Measurements from ENCODE around the gene OXLD1. TPM values are rescaled to one million over a fixed set of nuclear protein-coding genes. Genes with fewer than 3 reads are reported as not detected.
A peak's percentile ranks its signal among the peaks of the same experiment; 100 is the strongest.

The OXLD1 gene
- 43.0 TPM for total RNA-seq

DNA sequence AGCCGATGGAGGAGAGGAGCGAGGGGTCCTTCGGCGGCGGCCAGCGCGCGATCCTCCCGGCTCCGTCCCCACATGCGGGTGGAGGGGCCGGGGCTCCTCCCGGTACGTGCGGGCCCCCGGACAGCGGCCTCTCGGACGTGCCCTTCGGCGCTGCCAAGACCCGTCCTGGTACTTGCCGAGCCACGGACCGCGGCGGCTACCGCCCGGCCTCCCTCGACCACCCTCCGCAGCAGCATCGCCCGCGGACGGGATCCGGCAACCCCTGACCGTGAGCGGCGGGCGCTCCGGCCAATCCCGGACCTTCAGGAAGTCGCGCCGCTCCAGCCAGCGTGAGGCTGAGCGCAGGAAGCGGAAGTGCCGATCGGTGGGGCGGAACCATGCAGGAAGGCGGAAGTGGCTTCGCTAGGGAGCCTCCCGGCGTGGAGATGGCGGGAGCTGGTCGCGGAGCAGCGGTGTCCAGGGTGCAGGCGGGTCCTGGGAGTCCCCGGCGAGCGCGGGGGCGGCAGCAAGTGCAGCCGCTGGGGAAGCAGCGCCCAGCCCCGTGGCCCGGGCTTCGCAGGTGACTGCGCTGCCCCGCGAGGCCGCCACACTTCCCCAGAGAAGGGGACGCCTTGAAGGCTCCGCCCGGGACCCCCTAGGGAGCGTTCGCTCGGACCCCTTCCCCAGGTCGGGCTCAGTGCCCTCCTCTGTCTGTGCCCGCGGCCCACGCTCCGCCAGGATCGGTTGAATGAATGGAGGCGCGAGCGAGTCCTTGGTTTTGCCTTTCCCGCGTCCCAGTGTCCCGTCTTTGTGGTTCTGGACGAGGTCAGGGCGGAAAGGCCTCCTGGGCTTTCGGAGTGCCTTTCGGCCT is at the start of gene OXLD1, which contains the start of gene CCDC137:
Gene OXLD1 (minus strand): TSS at position 264 of the 850 bp plus-strand sequence. CDS start 28 bp downstream, at position 236.
Gene CCDC137 (plus strand): TSS at position 396 of the 850 bp plus-strand sequence. CDS start 30 bp downstream, at position 426.
- TF ChIP-seq POLR2AphosphoS5 (IDR thresholded peaks at IDR 0.05; ENCODE audit: insufficient read depth in 1 of 2, low read depth in 1 of 2), result peak; percentile 92 to 93
- peak in 1 of 2 donors; percentile 69 for TF ChIP-seq POLR2A (IDR thresholded peaks at IDR 0.05)
- TF ChIP-seq, protein P1, sequence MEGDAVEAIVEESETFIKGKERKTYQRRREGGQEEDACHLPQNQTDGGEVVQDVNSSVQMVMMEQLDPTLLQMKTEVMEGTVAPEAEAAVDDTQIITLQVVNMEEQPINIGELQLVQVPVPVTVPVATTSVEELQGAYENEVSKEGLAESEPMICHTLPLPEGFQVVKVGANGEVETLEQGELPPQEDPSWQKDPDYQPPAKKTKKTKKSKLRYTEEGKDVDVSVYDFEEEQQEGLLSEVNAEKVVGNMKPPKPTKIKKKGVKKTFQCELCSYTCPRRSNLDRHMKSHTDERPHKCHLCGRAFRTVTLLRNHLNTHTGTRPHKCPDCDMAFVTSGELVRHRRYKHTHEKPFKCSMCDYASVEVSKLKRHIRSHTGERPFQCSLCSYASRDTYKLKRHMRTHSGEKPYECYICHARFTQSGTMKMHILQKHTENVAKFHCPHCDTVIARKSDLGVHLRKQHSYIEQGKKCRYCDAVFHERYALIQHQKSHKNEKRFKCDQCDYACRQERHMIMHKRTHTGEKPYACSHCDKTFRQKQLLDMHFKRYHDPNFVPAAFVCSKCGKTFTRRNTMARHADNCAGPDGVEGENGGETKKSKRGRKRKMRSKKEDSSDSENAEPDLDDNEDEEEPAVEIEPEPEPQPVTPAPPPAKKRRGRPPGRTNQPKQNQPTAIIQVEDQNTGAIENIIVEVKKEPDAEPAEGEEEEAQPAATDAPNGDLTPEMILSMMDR (IDR thresholded peaks at IDR 0.05), result no peak
- DNase-seq (ENCODE audit: extremely low spot score in 2 of 2), result peak in 1 of 2 donors; percentile 92
- peaks cover 29% of the 10 kb centered on the region for H3K4me1 ChIP-seq
- H3K27me3 ChIP-seq, result no peaks in the 10 kb centered on the region
- no peaks in the 10 kb centered on the region for H3K9me3 ChIP-seq
- peak within 1 kb of the TSS; percentile 80 for H3K27ac ChIP-seq
- H3K36me3 ChIP-seq, result peaks cover 0 to 27% of the 10 kb centered on the region in 2 donors
- intact Hi-C loops (cut with DNase I), result no loop called here
- H3K4me3 ChIP-seq, result peak within 1 kb of the TSS; percentile 99

DNA sequence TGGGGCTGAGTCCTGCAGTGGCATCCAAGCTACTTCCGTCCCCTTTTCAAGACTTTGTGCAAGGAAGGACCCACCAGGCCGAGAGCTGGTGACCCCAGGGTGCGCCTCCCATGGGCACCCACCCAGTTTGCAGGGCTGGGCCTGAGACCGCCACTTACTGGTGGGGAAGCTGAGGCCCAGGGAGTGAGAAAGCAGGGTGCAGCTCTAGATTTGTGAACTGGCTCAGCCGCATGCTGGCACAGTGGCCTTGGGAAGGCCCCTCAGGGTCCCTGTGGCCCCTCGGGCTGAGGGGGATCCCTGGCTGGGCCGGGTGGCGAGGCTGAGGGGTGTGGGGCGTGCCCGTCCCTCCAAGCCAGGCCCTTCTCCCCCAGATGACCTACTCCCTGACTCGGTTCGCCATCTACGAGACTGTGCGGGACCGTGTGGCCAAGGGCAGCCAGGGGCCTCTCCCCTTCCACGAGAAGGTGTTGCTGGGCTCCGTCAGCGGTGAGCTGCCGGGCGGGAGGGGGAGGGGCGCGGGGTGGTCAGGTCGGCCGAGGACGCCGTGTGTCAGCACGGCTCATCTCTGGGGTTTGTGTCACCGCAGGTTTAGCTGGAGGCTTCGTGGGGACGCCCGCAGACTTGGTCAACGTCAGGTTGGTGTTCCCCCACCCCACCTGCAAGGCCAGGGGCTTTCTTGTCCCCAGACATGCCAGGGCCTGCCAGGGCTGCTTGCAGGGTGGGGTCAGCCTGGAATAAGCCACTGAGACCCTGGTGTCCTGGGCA is 48.9 kb upstream of the OXLD1 start:
- no peak for DNase-seq (ENCODE audit: extremely low spot score in 2 of 2)
- Histone ChIP-seq H3K9me3 (no peaks in the 10 kb centered on the region), H3K27me3 (no peaks in the 10 kb centered on the region), H3K4me1 (peaks cover 34% of the 10 kb centered on the region), H3K27ac (no peak overlapping the region), H3K36me3 (no peaks in the 10 kb centered on the region), H3K4me3 (no peak overlapping the region)
- TF ChIP-seq POLR2A (IDR thresholded peaks at IDR 0.05) (no peak), POLR2AphosphoS5 (IDR thresholded peaks at IDR 0.05; ENCODE audit: insufficient read depth in 1 of 2, low read depth in 1 of 2) (no peak)
- TF ChIP-seq, protein P1 (IDR thresholded peaks at IDR 0.05), result no peak
- intact Hi-C loops (cut with DNase I), result no loop called here

DNA sequence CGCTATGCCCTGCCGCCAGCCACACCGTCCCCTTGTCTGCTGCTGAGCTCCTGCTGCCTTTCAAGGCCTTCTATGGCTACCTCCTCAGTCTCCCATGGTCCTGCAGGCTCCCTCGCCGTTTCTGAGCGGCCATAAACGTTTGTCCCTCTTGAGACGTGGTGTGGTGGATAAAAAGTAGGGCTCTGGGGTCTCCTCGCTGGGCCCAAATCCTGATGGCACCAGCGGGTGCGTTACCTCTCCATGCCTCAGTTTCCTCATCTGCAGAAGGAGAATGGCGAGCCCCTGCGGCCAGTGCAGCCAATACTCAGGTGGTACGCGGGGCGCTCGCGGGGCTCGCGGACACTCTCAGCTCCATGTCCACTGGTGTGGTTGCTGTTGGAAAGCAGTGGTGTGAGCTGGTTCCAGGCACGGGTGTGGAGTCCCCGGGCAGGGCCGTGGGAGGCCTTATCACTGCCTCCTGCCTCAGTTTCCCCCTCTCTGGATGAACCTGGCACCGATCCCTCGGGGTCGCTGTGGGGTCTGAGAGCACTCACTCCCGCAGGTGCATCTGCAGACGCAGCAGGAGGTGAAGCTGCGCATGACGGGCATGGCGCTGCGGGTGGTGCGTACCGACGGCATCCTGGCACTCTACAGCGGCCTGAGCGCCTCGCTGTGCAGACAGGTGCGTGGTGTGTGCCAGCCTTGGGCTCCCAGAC is 48.2 kb upstream of the OXLD1 start:
- no peak overlapping the region for H3K4me3 ChIP-seq
- no peaks in the 10 kb centered on the region for H3K27me3 ChIP-seq
- no peak overlapping the region for H3K27ac ChIP-seq
- TF ChIP-seq POLR2A (IDR thresholded peaks at IDR 0.05), result no peak
- H3K9me3 ChIP-seq, result no peaks in the 10 kb centered on the region
- no peak for DNase-seq (ENCODE audit: extremely low spot score in 2 of 2)
- peaks cover 37% of the 10 kb centered on the region for H3K4me1 ChIP-seq
- intact Hi-C loops (cut with DNase I), result no loop called here
- H3K36me3 ChIP-seq, result no peaks in the 10 kb centered on the region

DNA sequence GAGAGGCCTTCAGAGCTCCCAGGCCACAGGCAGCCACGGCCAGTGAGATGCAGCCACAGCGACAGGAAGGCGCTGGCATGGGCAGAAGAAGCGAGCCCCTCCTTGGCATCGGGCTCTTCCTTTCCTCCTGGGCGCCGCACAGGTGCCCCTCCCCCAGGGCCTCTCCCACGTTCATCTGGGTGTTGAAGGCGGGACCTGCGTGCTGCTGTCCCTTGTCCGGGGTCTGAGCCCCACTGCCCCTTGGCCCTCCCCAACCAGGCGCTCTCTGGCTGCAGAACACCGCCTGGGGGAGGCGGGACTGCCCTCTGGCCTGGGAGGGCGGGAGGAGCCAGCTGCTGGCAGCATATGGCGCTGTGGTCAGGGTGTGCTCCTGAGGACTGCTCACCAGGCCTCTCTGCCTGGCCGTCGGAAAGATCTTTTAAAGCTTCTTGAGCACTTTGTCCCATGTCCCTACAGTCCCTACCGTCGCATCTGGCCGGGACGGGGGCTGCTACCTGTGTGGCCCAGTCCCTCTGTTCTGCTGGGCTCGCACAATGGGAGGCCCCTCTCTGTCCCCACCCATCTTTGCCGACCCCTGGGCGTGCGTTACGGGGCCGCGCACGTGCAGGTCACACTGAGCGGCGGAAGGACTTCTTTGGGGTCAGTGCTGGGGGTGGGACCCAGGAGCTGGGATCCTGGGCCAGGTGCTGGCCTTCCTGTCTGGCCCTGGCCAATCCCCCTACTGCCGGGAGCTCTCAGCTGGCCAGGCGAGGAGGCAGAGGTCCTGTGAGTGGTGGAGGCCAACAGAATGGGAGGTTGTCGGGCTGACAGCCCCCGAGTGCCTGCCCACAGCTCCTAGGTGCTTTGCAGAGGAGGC is 47.4 kb upstream of the OXLD1 start:
- TF ChIP-seq, protein P1 (IDR thresholded peaks at IDR 0.05), result no peak
- TF ChIP-seq POLR2AphosphoS5 (IDR thresholded peaks at IDR 0.05; ENCODE audit: insufficient read depth in 1 of 2, low read depth in 1 of 2) (no peak), POLR2A (IDR thresholded peaks at IDR 0.05) (no peak)
- H3K36me3 ChIP-seq, result no peaks in the 10 kb centered on the region
- DNase-seq (ENCODE audit: extremely low spot score in 2 of 2), result no peak
- no peak overlapping the region for H3K27ac ChIP-seq
- intact Hi-C loops (cut with DNase I), result no loop called here
- H3K27me3 ChIP-seq, result no peaks in the 10 kb centered on the region
- H3K4me3 ChIP-seq, result peak overlapping the region in 1 of 2 donors; percentile 82
- no peaks in the 10 kb centered on the region for H3K9me3 ChIP-seq
- peaks cover 37% of the 10 kb centered on the region for H3K4me1 ChIP-seq
